ENCODE results near the gene CXorf58. TPM values are rescaled to one million over a fixed set of nuclear protein-coding genes. Genes with fewer than 3 reads are reported as not detected.

CXorf58 gene
- polyA plus RNA-seq, 2 donors = 0.02 to 0.06 TPM

DNA sequence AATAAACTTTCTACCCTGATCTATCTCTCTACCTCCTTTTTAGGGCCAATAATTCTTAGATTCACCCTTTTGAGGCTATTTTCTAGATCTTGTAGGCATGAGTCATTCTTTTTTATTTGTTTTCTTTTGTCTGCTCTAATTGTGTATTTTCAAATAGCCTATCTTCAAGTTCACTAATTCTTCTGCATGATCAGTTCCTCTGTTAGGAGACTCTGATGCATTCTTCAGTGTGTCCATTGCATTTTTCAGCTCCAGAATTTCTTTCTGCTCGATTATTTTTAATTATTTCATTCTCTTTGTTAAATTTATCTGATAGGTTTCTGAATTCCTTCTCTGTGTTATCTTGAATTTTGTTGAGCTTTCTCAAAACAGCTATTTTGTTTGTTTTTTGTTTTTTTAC lies 11.3 kb downstream of the CXorf58 start:
- Histone ChIP-seq H3K9me3 (ENCODE audit: control insufficient read depth in 2 of 2, insufficient read depth in 1 of 2, low read depth in 1 of 2, low read length in 1 of 2) (no peaks in the 10 kb centered on the region), H3K27ac (ENCODE audit: low read depth in 2 of 2, low read length in 1 of 2) (no peak overlapping the region), H3K36me3 (ENCODE audit: control insufficient read depth in 2 of 2, insufficient read depth in 2 of 2, low read length in 1 of 2) (no peaks in the 10 kb centered on the region), H3K4me3 (ENCODE audit: low read depth in 1 of 2, low read length in 2 of 2) (no peak overlapping the region), H3K27me3 (ENCODE audit: control insufficient read depth in 1 of 2, insufficient read depth in 2 of 2, low read length in 2 of 2) (no peaks in the 10 kb centered on the region), H3K4me1 (ENCODE audit: control insufficient read depth in 2 of 2, insufficient read depth in 2 of 2, low read length in 1 of 2) (no peaks in the 10 kb centered on the region)
- WGBS, 2 donors = 66 to 84% methylated on average over 1 of the region's 1 CpG

DNA sequence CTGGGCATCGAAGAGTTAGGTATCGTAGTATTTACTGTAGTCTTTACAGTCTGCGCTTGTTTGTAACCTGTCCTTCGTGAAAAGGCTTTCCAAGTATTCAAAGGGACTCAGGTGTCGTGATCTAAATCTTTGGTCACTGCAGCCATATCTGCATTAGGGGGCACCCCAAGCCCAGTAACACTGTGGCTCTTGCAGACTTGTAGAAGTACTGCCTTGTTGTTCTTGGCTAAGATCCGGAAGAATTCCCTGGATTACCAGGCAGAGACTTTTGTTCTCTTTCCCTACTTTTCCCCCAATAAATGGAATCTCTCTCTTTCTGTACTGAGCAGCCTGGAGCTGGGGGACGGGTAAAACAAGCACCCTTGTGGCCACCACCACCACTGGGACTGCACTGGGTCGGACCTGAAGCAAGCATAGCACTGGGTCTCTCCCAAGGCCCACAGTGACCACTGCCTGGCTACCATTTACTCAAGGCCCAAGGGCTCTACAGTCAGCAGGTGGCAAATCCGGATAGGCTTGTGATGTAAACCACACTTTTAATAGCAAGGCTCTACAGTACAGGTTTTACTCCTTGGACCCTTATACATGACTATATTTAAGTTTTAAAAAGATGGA lies 12.0 kb downstream of the CXorf58 start:
- 76 to 78% methylated on average over 9 of the region's 9 CpGs for WGBS, 2 donors
- H3K36me3 ChIP-seq (ENCODE audit: control insufficient read depth in 2 of 2, insufficient read depth in 2 of 2, low read length in 1 of 2) = no peaks in the 10 kb centered on the region

DNA sequence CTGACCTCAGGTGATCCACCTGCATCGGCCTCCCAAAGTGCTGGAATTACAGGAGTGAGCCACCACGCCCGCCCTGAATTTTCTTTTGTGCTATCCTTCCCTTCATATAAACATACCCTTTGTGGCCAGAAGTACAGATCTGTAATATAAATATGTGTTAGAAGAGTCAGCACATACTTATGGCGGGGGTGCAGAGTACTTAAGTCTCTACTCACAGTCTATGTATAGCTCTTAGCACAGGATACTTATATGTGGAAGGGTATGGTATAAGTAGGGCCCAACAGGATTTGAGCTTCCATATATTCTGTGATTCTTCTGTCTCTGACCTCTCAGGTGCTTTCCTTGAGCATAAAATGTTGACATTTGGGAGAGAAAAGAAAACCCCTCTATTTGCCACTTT lies 18.2 kb downstream of the CXorf58 start:
- no peak overlapping the region for H3K4me3 ChIP-seq (ENCODE audit: low read depth in 1 of 2, low read length in 2 of 2)
- no peaks in the 10 kb centered on the region for H3K36me3 ChIP-seq (ENCODE audit: control insufficient read depth in 2 of 2, insufficient read depth in 2 of 2, low read length in 1 of 2)
- no peaks in the 10 kb centered on the region for H3K27me3 ChIP-seq (ENCODE audit: control insufficient read depth in 1 of 2, insufficient read depth in 2 of 2, low read length in 2 of 2)
- H3K27ac ChIP-seq (ENCODE audit: low read depth in 2 of 2, low read length in 1 of 2) = no peak overlapping the region
- 80 to 91% methylated on average over 4 of the region's 4 CpGs for WGBS, 2 donors
- H3K9me3 ChIP-seq (ENCODE audit: control insufficient read depth in 2 of 2, insufficient read depth in 1 of 2, low read depth in 1 of 2, low read length in 1 of 2) = no peaks in the 10 kb centered on the region
- no peaks in the 10 kb centered on the region for H3K4me1 ChIP-seq (ENCODE audit: control insufficient read depth in 2 of 2, insufficient read depth in 2 of 2, low read length in 1 of 2)

More for the DNA sequence above, 12.0 kb downstream of the CXorf58 start:
- Histone ChIP-seq H3K27ac (ENCODE audit: low read depth in 2 of 2, low read length in 1 of 2) (no peak overlapping the region), H3K4me3 (ENCODE audit: low read depth in 1 of 2, low read length in 2 of 2) (no peak overlapping the region), H3K27me3 (ENCODE audit: control insufficient read depth in 1 of 2, insufficient read depth in 2 of 2, low read length in 2 of 2) (no peaks in the 10 kb centered on the region), H3K9me3 (ENCODE audit: control insufficient read depth in 2 of 2, insufficient read depth in 1 of 2, low read depth in 1 of 2, low read length in 1 of 2) (no peaks in the 10 kb centered on the region), H3K4me1 (ENCODE audit: control insufficient read depth in 2 of 2, insufficient read depth in 2 of 2, low read length in 1 of 2) (no peaks in the 10 kb centered on the region)

DNA sequence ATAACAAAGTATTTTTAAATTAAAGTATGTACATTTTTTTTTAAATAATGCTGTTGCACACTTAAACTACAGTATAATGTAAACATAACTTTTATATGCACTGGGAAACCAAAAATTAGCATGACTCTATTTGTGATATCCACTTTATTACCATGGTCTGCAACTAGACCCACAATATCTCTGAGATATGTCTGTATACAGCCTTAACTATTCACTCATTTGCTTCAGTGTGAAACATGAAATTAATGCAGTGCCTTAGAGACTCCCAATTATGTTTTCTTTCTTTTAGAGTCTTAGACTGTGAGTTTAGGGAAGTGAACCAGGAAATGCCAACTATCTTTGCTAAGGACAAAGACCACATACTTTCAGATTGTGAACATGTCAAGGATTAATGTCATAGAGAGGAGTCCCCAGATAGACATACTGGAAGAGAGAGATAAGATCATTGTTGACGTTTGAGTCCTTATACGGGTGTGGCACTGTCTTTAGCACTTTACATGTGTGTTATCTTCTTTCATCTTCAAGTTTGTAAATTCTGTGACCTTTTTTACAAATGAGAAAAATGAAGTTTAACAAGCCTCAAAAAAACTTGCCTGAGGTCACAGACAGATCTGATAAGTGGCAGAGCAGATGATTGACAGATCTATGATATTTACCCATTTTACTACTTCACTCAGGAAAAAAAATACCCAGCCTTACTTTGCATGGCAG lies 23.2 kb downstream of the CXorf58 start:
- Histone ChIP-seq H3K27ac (ENCODE audit: low read depth in 2 of 2, low read length in 1 of 2) (no peak overlapping the region), H3K4me1 (ENCODE audit: control insufficient read depth in 2 of 2, insufficient read depth in 2 of 2, low read length in 1 of 2) (no peaks in the 10 kb centered on the region), H3K4me3 (ENCODE audit: low read depth in 1 of 2, low read length in 2 of 2) (no peak overlapping the region), H3K36me3 (ENCODE audit: control insufficient read depth in 2 of 2, insufficient read depth in 2 of 2, low read length in 1 of 2) (no peaks in the 10 kb centered on the region), H3K9me3 (ENCODE audit: control insufficient read depth in 2 of 2, insufficient read depth in 1 of 2, low read depth in 1 of 2, low read length in 1 of 2) (no peaks in the 10 kb centered on the region), H3K27me3 (ENCODE audit: control insufficient read depth in 1 of 2, insufficient read depth in 2 of 2, low read length in 2 of 2) (no peaks in the 10 kb centered on the region)
- 24 to 38% methylated on average over 2 of the region's 2 CpGs for WGBS, 2 donors

DNA sequence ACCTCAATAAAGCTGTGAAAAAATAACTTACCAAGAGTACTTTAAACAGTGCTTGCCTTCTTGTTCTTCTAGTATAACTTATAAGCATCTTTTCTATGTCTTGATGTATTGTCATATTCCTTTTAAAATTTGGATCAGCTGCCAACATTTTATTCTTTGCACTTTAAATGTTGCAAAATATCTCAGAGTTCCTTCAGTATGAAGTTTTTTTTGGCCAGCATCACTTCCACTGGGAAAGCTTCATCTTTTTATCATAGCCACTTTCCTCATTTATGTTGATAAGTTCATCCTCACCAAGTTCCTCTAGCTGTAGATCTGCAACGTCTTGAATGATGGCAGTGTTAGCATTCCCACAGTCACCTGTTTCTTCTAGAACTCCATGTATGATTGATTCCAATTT lies 24.2 kb downstream of the CXorf58 start:
- no peaks in the 10 kb centered on the region for H3K36me3 ChIP-seq (ENCODE audit: control insufficient read depth in 2 of 2, insufficient read depth in 2 of 2, low read length in 1 of 2)
- H3K9me3 ChIP-seq (ENCODE audit: control insufficient read depth in 2 of 2, insufficient read depth in 1 of 2, low read depth in 1 of 2, low read length in 1 of 2) = no peaks in the 10 kb centered on the region
- H3K4me3 ChIP-seq (ENCODE audit: low read depth in 1 of 2, low read length in 2 of 2) = no peak overlapping the region
- H3K4me1 ChIP-seq (ENCODE audit: control insufficient read depth in 2 of 2, insufficient read depth in 2 of 2, low read length in 1 of 2) = no peaks in the 10 kb centered on the region
- H3K27ac ChIP-seq (ENCODE audit: low read depth in 2 of 2, low read length in 1 of 2) = no peak overlapping the region
- H3K27me3 ChIP-seq (ENCODE audit: control insufficient read depth in 1 of 2, insufficient read depth in 2 of 2, low read length in 2 of 2) = peaks cover 0 to 2% of the 10 kb centered on the region in 2 donors
- 24 to 50% methylated on average over 1 of the region's 1 CpG for WGBS, 2 donors

DNA sequence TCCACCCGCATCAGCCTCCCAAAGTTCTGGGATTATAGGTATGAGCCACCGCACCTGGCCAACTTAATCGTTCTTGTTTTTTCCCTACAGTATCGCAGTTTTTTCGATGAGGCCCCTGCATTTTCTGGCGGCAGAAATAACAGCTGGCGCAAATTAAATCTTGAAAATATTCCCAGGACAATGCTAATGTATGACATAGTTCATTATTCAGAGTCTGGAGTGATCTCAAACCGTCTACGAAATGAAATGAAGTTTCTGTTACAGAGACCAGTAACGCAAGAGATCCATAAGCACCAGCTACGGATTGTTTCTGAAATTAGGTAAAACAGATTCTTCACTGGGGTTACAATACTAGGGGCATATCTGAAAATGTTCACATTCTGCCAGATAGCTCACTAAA lies 27.3 kb downstream of the CXorf58 start:
- 79 to 80% methylated on average over 11 of the region's 11 CpGs for WGBS, 2 donors
- H3K27ac ChIP-seq (ENCODE audit: low read depth in 2 of 2, low read length in 1 of 2) = no peak overlapping the region
- peaks cover 0 to 2% of the 10 kb centered on the region in 2 donors for H3K27me3 ChIP-seq (ENCODE audit: control insufficient read depth in 1 of 2, insufficient read depth in 2 of 2, low read length in 2 of 2)
- no peaks in the 10 kb centered on the region for H3K9me3 ChIP-seq (ENCODE audit: control insufficient read depth in 2 of 2, insufficient read depth in 1 of 2, low read depth in 1 of 2, low read length in 1 of 2)
- H3K4me3 ChIP-seq (ENCODE audit: low read depth in 1 of 2, low read length in 2 of 2) = no peak overlapping the region
- no peaks in the 10 kb centered on the region for H3K36me3 ChIP-seq (ENCODE audit: control insufficient read depth in 2 of 2, insufficient read depth in 2 of 2, low read length in 1 of 2)
- no peaks in the 10 kb centered on the region for H3K4me1 ChIP-seq (ENCODE audit: control insufficient read depth in 2 of 2, insufficient read depth in 2 of 2, low read length in 1 of 2)

DNA sequence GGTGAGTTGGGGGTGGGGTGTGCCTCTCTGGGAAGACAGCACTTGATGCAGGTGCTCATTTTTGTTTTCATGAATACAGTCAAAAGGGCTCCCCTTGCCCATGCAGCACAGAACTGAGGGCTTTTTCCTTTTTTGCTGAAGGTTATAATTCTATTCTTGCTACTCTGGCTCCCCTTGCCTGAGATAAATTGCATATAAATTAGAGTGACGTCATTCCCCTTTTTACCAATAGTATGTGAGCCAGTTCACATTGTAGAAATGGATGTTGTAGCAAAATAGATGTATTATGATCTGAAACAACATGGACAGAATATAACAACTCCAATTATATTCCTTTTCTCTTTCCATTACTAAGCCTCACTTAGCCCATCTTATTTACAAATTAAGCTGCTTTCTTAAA lies 28.4 kb downstream of the CXorf58 start:
- 32 to 54% methylated on average over 1 of the region's 1 CpG for WGBS, 2 donors
- H3K4me1 ChIP-seq (ENCODE audit: control insufficient read depth in 2 of 2, insufficient read depth in 2 of 2, low read length in 1 of 2) = no peaks in the 10 kb centered on the region
- H3K9me3 ChIP-seq (ENCODE audit: control insufficient read depth in 2 of 2, insufficient read depth in 1 of 2, low read depth in 1 of 2, low read length in 1 of 2) = no peaks in the 10 kb centered on the region
- peaks cover 0 to 2% of the 10 kb centered on the region in 2 donors for H3K27me3 ChIP-seq (ENCODE audit: control insufficient read depth in 1 of 2, insufficient read depth in 2 of 2, low read length in 2 of 2)
- H3K4me3 ChIP-seq (ENCODE audit: low read depth in 1 of 2, low read length in 2 of 2) = no peak overlapping the region
- H3K36me3 ChIP-seq (ENCODE audit: control insufficient read depth in 2 of 2, insufficient read depth in 2 of 2, low read length in 1 of 2) = no peaks in the 10 kb centered on the region
- no peak overlapping the region for H3K27ac ChIP-seq (ENCODE audit: low read depth in 2 of 2, low read length in 1 of 2)

DNA sequence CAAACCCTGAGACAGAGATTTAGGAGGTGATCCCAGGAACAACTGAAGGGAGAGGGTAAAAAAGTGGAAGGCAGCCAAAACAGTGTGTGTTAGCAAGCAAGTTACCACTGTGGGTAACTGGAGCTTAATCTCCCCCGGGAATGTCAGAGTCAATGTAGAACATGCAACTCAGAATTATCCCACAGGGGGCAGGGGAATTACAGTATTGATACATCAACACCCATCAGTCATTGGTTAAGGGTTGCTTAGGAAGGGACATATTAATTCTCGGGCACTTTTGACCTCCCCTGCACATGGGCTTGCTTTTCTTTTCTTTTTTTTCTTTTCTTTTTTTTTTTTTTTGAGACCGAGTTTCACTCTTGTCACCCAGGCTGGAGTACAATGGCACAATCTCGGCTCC lies 29.3 kb downstream of the CXorf58 start:
- peaks cover 0 to 2% of the 10 kb centered on the region in 2 donors for H3K27me3 ChIP-seq (ENCODE audit: control insufficient read depth in 1 of 2, insufficient read depth in 2 of 2, low read length in 2 of 2)
- H3K4me3 ChIP-seq (ENCODE audit: low read depth in 1 of 2, low read length in 2 of 2) = no peak overlapping the region
- H3K27ac ChIP-seq (ENCODE audit: low read depth in 2 of 2, low read length in 1 of 2) = no peak overlapping the region
- H3K4me1 ChIP-seq (ENCODE audit: control insufficient read depth in 2 of 2, insufficient read depth in 2 of 2, low read length in 1 of 2) = no peaks in the 10 kb centered on the region
- no peaks in the 10 kb centered on the region for H3K36me3 ChIP-seq (ENCODE audit: control insufficient read depth in 2 of 2, insufficient read depth in 2 of 2, low read length in 1 of 2)
- WGBS, 2 donors = 67 to 79% methylated on average over 4 of the region's 4 CpGs
- H3K9me3 ChIP-seq (ENCODE audit: control insufficient read depth in 2 of 2, insufficient read depth in 1 of 2, low read depth in 1 of 2, low read length in 1 of 2) = no peaks in the 10 kb centered on the region

DNA sequence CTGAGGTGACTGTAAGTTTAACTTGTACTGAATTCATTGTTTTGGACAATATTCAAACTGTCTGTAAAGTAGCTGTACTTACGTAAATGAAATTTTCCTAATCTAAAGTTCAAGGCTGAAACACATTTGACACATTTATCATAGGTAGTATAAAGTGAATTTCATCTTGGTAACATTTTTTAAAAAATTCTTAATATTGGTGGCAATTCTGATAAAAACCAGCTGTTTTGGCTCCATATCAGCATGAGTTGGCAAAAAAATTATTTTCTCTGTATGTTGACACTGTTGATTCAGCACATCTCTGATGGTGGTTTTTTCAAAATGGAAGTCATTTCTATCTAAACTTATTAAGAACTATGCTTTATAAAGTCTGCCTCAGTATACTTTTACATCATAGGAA lies 30.9 kb downstream of the CXorf58 start:
- peaks cover 0 to 2% of the 10 kb centered on the region in 2 donors for H3K27me3 ChIP-seq (ENCODE audit: control insufficient read depth in 1 of 2, insufficient read depth in 2 of 2, low read length in 2 of 2)
- no peak overlapping the region for H3K4me3 ChIP-seq (ENCODE audit: low read depth in 1 of 2, low read length in 2 of 2)
- H3K36me3 ChIP-seq (ENCODE audit: control insufficient read depth in 2 of 2, insufficient read depth in 2 of 2, low read length in 1 of 2) = no peaks in the 10 kb centered on the region
- no peak overlapping the region for H3K27ac ChIP-seq (ENCODE audit: low read depth in 2 of 2, low read length in 1 of 2)
- no peaks in the 10 kb centered on the region for H3K9me3 ChIP-seq (ENCODE audit: control insufficient read depth in 2 of 2, insufficient read depth in 1 of 2, low read depth in 1 of 2, low read length in 1 of 2)
- H3K4me1 ChIP-seq (ENCODE audit: control insufficient read depth in 2 of 2, insufficient read depth in 2 of 2, low read length in 1 of 2) = no peaks in the 10 kb centered on the region
- WGBS, 2 donors = 56 to 66% methylated on average over 1 of the region's 1 CpG

DNA sequence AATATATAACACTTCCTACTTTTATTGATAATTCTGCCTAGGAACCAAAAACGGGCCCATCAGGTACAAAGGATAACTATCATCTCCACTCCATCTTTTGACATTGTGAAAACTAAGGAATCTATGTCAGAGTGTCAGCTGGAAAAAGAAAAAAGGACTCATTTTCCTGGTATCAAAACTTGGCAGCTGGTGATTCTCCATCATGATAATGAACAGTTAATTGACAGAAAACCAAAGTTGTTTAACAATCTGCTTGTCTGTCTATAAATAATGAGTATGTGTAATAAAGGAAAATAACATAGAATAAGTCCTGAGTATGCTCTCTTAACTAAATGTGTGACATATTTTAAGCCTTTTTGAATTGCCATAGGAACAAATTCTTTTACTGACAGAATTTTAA lies 31.4 kb downstream of the CXorf58 start:
- Histone ChIP-seq H3K4me1 (ENCODE audit: control insufficient read depth in 2 of 2, insufficient read depth in 2 of 2, low read length in 1 of 2) (no peaks in the 10 kb centered on the region), H3K4me3 (ENCODE audit: low read depth in 1 of 2, low read length in 2 of 2) (no peak overlapping the region), H3K27me3 (ENCODE audit: control insufficient read depth in 1 of 2, insufficient read depth in 2 of 2, low read length in 2 of 2) (peaks cover 0 to 2% of the 10 kb centered on the region in 2 donors), H3K9me3 (ENCODE audit: control insufficient read depth in 2 of 2, insufficient read depth in 1 of 2, low read depth in 1 of 2, low read length in 1 of 2) (no peaks in the 10 kb centered on the region), H3K27ac (ENCODE audit: low read depth in 2 of 2, low read length in 1 of 2) (no peak overlapping the region), H3K36me3 (ENCODE audit: control insufficient read depth in 2 of 2, insufficient read depth in 2 of 2, low read length in 1 of 2) (no peaks in the 10 kb centered on the region)
- WGBS, 2 donors = 50 to 52% methylated on average over 1 of the region's 1 CpG

All from esophagus (tissue), 2 donors.